CD4-positive, alpha-beta T cell treated with Interleukin-6 at 100 ng/mL for 8 hours (primary cell): ENCODE data around the gene SLC27A1.
A peak's percentile ranks its signal among the peaks of the same experiment; 100 is the strongest.
"Not testable (repeated sequence)": the region's sequence is repeated elsewhere in the genome, so short reads cannot be mapped to it uniquely, and the experiment has no call there.

Experiments
- DNase-seq: peaks from one replicate; pipeline ENCODE4 v3.0.0-alpha.2; 2020; ENCODE audit warnings: mixed read lengths, low spot score

SLC27A1 gene

DNA sequence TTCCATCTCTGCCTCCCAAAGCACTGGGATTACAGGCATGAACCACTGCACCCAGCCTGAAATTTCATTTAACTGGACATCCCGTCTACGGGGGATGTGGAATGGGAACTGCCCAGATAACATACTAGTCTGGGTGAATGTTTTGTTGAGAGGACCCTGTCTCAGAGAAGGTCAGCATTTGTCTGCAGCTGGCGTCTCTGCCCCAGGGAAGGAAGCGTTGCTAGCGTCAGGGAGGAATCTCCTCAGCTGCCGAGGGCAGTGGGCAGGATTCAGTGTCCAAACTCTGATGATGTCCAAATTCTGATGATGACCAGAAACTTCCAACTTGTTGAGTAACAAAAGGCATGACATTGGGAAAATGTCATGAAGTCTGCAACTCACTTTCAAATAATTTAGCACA is 12.7 kb upstream of the SLC27A1 start:
- no peak for DNase-seq

GRCh38 chr19:17458970-17459369 is 11.4 kb upstream of the SLC27A1 start:
- no peak for DNase-seq

DNA sequence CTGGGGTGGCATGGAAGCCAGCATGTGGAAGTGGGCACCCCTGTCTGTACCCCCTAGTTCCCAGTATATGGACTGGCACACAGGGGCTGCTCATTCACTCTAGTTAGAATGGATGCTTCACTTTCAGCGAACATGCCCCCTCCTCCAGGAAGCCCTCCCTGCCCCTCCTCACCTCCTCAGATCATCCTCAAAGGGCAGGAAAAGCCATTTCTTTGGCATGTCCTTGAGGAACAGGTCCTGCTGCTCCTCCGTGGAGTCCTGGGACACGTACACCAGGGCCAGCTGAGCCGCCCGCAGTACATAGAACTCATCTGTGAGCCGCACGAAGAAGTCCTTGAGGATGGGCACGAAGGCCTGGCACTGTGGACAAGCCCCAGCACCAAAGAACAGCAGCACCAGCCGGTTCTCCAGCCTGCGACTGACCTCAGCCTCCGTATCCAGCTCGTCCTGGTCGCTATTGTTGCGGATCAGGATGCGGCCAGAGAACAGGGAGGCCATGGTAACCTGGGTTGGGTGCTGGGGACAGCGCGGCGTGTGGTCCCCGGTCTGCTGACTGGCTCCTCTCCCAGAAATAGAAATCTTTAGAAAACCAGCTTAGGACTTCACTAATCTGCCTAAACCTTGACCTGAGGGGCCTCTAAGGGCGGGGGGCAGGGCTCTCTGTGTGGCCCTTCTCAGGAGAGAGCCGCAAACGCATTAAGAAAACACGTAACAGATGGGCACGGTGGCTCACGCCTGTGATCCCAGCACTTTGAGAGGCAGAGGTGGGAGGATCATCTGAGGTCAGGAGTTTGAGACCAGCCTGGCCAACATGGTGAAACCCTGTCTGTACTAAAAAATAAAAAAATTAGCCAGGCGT is 9.7 kb upstream of the SLC27A1 start, which contains the start of gene NXNL1:
Gene NXNL1, minus strand, starts transcription at position 555 of the 859 bp plus-strand sequence. Its CDS starts 57 bp downstream, at position 498.
- DNase-seq, result no peak

DNA sequence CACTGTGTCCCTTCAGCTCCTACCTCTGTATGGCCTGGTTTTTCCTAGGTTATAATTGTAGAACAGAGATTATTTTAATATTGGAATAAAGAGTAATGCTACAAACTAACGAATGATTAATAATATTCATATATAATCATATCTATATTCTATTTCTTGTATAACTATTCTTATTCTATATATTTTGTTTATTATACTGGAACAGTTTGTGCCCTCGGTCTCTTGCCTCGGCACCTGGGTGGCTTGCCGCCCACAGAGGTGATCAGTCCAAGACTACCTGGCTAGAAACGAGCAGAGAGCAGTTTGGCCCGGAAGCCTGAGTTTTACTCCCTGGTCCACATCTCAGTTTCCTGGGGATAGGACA is 3.9 kb upstream of the SLC27A1 start:
- DNase-seq, result no peak

- no peak for DNase-seq
These were observed 2.6 kb upstream of the SLC27A1 start for GRCh38 chr19:17467471-17468301.

GRCh38 chr19:17468302-17469091 is 1.8 kb upstream of the SLC27A1 start:
- DNase-seq, result no peak

DNA sequence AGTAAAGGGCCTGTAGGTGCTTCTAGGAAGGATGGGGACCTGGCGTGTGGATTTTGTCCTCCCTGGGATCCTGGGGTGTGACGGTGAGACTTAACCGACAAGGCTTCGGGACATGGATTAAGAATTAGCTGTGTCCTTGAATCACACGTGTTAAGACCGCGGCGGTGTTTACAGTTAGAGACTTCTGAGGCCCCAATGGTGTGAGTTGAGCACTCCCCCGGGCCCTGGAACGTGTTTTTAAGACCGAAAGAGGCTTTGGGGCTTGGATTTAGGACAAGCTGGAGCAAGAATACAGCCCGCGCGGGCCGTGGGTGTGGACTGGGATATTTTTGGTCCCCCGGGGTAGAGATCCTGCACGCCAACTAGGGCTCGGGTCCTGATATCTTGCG is 1.2 kb upstream of the SLC27A1 start:
- DNase-seq, result no peak

DNA sequence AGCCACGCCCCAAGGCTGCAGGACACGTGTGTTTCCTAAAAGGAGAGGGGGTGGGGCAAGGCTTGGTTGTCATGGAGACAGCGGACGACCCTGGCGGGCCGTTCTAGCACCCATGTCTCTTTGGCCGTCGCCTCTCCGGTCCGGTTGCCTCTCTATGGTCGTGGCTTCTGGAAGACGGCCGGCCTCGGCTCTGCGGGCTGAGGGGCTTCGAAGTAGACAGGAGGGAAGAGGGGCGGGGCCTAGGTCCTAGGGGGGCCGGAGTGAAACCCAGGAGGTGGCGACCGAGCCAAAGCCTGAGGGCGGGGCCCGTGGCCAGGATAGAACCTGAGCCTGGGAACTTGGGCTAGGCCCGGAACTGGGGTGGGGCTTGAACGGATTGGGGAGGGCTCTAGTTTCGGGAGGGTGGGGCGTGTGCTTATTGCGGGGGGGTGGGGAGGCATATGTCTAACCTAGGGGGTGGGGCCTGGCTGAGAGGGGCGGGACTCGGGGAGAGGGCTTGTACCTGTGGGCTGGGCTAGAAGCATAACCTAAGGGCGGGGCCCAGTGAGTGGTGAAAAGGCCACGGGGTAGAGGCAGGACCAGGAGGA is 750 bp upstream of the SLC27A1 start:
- DNase-seq, result peak; percentile 96

DNA sequence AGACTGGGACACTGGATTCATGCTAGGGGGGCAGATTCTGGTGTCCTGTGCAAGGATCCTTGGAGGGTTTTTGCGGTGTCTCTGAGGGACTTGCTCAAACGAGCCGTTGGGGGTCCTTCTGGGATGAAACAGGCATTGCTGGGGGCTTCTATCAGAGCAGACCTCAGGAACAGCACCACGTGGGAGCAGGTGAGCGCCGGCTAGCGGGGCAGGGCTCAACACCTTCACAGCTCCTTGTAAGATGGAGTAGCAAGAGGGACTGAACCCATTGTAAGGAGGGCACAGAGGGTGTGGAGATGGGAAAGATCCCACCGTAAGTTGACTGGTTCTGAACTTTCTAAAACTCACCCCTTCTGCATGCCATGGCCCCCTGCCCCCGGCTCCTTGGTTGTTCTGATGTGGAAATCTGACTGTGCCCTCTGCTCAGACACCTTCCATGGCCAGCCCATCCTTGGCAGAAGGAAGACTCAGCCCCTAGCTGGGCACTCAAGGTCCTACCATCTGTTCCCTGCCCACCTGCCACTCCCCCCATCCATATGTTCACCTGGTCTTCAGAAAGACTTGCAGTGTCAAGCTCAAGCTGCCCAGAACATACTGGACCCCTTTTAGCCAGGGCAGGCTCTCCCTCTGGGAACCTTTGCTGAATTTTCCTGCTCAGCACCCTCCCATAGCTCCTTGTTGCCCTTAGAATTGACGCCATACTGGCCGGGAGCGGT is 1.2 kb downstream of the SLC27A1 start:
- no peak for DNase-seq

- peak; percentile 15 for DNase-seq
These were observed 2.7 kb downstream of the SLC27A1 start for GRCh38 chr19:17473041-17473440.

GRCh38 chr19:17475011-17475540 is 4.8 kb downstream of the SLC27A1 start:
- DNase-seq, result not testable (repeated sequence)

DNA sequence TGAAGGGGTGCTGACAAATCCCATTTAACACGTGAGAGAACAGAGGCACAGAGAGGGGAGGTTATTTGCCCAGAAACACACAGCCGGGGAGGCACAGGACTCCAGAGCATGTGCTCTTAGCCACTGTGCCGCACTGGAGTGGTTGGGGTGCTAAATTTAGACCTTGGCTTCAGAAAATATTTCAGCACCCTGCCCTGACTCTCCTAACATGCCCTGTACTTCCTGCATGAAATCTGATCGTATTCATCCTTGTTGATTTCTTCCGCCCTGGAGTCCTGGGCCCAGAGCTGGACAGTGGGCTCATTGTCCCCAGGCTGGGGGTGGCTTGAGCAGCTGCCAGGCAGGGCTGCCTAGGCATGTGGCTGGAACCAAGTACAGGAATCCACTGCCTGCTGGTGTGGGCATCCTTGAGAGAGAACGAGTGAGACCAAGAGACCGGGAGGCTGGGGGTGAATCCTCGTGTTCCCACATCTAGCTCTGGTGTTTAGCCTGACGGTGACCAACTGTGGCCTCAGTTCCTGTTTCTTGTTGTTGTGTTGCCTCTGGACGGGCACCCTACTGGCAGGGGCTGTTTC is 5.3 kb downstream of the SLC27A1 start:
- DNase-seq, result no peak

DNA sequence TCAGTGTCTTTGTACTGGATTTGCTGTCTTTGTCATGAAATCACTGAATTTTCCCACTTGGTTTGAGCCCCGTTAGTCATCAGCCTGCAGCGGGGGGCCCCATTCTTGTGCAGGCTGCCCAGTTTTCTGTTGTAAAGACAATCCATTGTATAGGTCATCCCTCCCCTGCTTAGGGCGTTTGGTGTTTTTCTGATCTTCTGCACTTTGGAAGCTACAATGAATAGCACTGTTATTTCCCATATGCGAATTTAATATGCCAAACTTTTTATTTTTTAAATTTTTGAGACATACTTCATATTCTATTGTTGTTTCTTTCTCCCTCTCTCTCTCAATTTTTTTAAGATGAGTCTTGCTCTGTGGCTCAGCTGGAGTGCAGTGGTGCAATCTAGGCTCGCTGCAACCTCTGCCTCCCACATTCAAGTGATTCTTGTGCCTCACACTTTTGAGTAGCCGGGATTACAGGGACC is 9.0 kb downstream of the SLC27A1 start:
- DNase-seq, result no peak

DNA sequence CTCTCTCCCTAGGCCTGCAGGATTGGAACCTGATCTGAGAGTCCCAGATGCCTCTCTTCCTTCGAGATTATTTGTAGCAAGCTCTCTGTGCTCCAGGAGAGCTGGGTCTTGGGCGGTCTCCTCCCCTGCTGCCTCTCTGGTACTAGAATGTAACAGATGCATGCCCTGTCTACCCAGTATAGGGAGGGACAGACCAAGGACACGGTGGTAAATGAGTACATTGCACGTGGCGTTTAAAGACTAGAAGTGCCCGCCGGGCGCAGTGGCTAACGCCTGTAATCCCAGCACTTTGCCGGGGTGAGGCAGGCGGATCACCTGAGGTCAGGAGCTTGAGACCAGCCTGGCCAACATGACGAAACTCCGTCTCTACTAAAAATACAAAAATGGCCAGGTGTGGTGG is 11.7 kb downstream of the SLC27A1 start:
- DNase-seq, result no peak

DNA sequence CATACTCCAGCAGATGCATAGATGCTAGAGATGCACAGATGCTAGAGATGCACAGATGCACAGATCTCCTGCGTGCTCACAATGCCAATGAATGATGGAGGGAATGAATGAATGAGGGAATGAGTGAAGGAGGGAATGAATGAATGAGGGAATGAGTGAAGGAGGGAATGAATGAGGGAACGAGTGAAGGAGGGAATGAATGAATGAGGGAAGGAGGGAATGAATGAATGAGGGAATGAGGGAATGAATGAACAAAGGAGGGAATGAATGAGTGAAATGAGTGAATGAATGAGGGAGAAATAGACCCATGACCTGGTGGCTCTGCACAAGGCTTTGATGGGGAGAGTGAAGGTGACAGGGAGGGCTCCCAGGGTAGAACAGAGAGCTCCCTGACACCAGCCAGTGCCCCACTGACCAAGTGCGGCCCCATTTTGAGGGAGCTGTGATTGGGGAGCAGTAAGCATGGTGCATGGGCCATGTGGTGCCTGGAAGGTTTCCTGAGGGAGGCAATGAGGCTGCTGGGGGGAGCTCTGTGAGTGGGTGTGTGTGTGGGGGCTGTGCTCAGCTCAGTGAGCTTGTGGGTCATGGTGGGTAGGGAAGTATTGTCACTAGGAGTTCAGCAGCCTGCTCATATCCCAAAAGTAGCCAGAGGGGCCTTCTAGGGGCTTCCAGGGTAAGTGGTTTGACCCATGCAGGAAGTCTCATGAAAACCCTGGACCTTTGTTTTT is 12.7 kb downstream of the SLC27A1 start:
- DNase-seq, result no peak

DNA sequence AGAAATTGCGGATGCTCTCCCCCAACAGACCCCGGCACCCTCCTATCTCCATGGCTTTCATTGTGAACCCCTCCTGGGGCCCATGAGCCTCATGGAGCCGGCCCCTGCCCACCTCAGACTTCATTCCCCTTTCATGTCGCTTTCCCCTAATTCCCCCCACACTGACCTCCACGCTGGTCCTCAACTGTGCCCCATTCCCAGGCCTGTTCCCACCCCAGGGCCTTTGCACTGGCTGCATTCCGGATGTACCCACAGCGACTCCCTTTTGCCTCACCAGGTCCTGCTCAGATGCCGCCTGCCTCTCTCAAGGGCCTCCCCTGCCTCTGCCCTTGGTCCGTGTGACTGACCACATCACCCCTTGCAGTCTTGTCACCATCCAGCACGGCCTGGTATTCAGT is 13.3 kb downstream of the SLC27A1 start:
- DNase-seq, result no peak

DNA sequence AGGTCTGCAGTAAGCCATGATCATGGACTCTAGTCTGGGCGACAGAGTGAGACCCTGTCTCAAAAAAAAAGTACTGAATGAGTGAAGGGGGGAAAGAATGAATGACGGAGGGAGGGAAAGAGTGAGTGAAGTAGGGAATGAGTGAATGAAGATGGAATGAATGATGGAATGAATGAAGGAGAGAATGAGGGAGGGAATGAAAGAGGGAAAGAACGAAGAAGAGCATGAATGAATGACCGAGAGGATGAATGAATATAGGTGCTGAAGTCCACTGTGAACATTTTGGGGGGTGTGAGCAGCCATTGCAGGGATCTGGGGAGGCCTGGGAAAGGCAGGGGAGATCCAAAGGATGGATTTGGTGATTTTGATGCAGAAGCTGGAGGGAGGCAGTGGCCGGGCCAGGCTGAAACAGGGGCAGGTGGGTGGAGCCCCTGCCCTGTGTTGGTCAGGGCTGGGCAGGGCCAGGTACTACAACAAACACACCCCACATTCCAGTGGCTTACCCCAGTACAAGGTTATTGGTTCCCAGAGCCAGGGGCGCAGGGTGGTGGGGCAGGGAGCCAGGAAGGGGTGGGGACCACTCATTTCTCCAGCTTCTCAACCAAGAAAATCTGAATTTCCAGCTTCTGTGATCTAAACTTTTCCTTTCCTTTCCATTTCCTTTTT is 14.3 kb downstream of the SLC27A1 start:
- no peak for DNase-seq

DNA sequence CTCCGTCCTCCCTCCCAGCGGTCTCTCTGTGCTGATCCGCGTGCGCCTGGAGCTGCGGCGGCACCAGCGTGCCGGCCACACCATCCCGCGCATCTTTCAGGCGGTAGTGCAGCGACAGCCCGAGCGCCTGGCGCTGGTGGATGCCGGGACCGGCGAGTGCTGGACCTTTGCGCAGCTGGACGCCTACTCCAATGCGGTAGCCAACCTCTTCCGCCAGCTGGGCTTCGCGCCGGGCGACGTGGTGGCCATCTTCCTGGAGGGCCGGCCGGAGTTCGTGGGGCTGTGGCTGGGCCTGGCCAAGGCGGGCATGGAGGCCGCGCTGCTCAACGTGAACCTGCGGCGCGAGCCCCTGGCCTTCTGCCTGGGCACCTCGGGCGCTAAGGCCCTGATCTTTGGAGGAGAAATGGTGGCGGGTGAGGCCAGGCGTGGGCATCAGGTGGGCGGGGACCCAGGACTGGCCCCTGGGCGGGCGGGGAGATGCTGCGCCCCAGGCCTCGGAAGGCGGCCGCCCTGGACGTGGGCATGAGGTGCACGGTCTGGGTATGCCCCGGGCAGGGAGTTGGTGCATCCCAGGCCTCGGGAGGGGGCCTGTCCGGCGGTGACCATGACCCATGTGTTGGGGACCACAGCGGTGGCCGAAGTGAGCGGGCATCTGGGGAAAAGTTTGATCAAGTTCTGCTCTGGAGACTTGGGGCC is 16.4 kb downstream of the SLC27A1 start:
- DNase-seq, result no peak
